Measurements from ENCODE around the gene CENPN. TPM values are rescaled to one million over a fixed set of nuclear protein-coding genes. Genes with fewer than 3 reads are reported as not detected.

The CENPN gene
- total RNA-seq, 5 donors from 2014 or later (not counting 1 experiment from before 2014, with no cell fraction given), result 1.3 to 9.0 (median 2.8) TPM

- ATAC-seq (replicated peaks in 1 of 4), result no peak
- Histone ChIP-seq H3K9me3 (no peaks in the 10 kb centered on the region), H3K36me3 (ENCODE audit: control insufficient read depth in 2 of 2, extremely low read depth in 1 of 2, insufficient read depth in 1 of 2, low read length in 1 of 2) (peaks cover 0 to 3% of the 10 kb centered on the region in 2 donors), H3K27ac (ENCODE audit: low read length) (peak overlapping the region; percentile 61), H3K27me3 (replicated peaks in 1 of 2; ENCODE audit: control insufficient read depth in 2 of 2, extremely low read depth in 1 of 2, insufficient read depth in 2 of 2, low read length in 1 of 2) (no peaks in the 10 kb centered on the region), H3K4me1 (ENCODE audit: control insufficient read depth in 1 of 2, extremely low read depth in 1 of 2, insufficient read depth in 2 of 2, low read length in 2 of 2) (peaks cover 5 to 10% of the 10 kb centered on the region in 2 experiments), H3K4me3 (ENCODE audit: control insufficient read depth in 1 of 2, extremely low read depth in 1 of 2, low read length in 1 of 2) (no peak overlapping the region)
- ChIA-PET POLR2A (interaction anchor here (0.6 to 0.7 kb wide), 2 partner anchors 33 to 79 kb away, joined by 3 read pairs; partner anchors contain the start of gene C16orf46 (in 1 of the 2)), CTCF (interaction anchor here (0.6 to 1.4 kb wide), 5 partner anchors 9 to 183 kb away, joined by 3 to 5 read pairs (median 4); partner anchors contain the start of genes ATMIN (in 1 of the 2), CENPN (in 1 of the 2) and CMC2 (in 1 of the 2))
- 83% methylated on average over 1 of the region's 7 CpGs for WGBS (ENCODE audit: insufficient coverage)
- Mint-ChIP-seq H3K9me3 (no peaks in the 10 kb centered on the region), H3K4me3 (peak overlapping the region; percentile 63 to 82 (median 80)), H3K27me3 (no peaks in the 10 kb centered on the region), H3K4me1 (peaks cover 66 to 95% (median 80%) of the 10 kb centered on the region in 3 donors), H3K27ac (peak overlapping the region; percentile 66 to 95), H3K36me3 (peaks cover 23% of the 10 kb centered on the region)
- DNase-seq, result no peak
These were observed 8.9 kb upstream of the CENPN start for GRCh38 chr16:80997964-80998620.

GRCh38 chr16:81000873-81001272 lies 6.1 kb upstream of the CENPN start:
- CTCF ChIA-PET, result interaction anchor here (0.6 to 2.6 kb wide), 3 partner anchors 34 to 77 kb away, joined by 3 to 6 read pairs (median 3); no protein-coding TSS in a partner anchor
- no peak overlapping the region for H3K27ac Mint-ChIP-seq
- no peak overlapping the region for H3K4me3 ChIP-seq (ENCODE audit: control insufficient read depth in 1 of 2, extremely low read depth in 1 of 2, low read length in 1 of 2)
- 100% methylated on average over 1 of the region's 3 CpGs for WGBS (ENCODE audit: insufficient coverage)
- POLR2A ChIA-PET, result no interaction called here
- H3K27me3 Mint-ChIP-seq, result no peaks in the 10 kb centered on the region
- DNase-seq (no peak), ATAC-seq (replicated peaks in 1 of 4) (no peak)
- no peak overlapping the region for H3K4me3 Mint-ChIP-seq
- H3K36me3 Mint-ChIP-seq, result peaks cover 13% of the 10 kb centered on the region
- peaks cover 19 to 25% of the 10 kb centered on the region in 2 experiments for H3K4me1 ChIP-seq (ENCODE audit: control insufficient read depth in 1 of 2, extremely low read depth in 1 of 2, insufficient read depth in 2 of 2, low read length in 2 of 2)
- no peaks in the 10 kb centered on the region for H3K36me3 ChIP-seq (ENCODE audit: control insufficient read depth in 2 of 2, extremely low read depth in 1 of 2, insufficient read depth in 1 of 2, low read length in 1 of 2)
- H3K27ac ChIP-seq (ENCODE audit: low read length), result no peak overlapping the region
- no peaks in the 10 kb centered on the region for H3K9me3 ChIP-seq
- peaks cover 72 to 92% (median 86%) of the 10 kb centered on the region in 3 donors for H3K4me1 Mint-ChIP-seq
- H3K27me3 ChIP-seq (replicated peaks in 1 of 2; ENCODE audit: control insufficient read depth in 2 of 2, extremely low read depth in 1 of 2, insufficient read depth in 2 of 2, low read length in 1 of 2), result no peaks in the 10 kb centered on the region
- no peaks in the 10 kb centered on the region for H3K9me3 Mint-ChIP-seq

- CTCF ChIA-PET, result interaction anchor here in 1 of 2 donors (0.9 to 2.6 kb wide), 3 partner anchors 34 to 75 kb away, joined by 4 to 6 read pairs (median 6); partner anchors contain the start of genes ATMIN and C16orf46
- no peaks in the 10 kb centered on the region for H3K27me3 Mint-ChIP-seq
- no peaks in the 10 kb centered on the region for H3K9me3 ChIP-seq
These were observed 5.7 kb upstream of the CENPN start for GRCh38 chr16:81001330-81001729.

GRCh38 chr16:81003064-81003463 lies 4.0 kb upstream of the CENPN start:
- CTCF ChIA-PET, result interaction anchor here in 1 of 2 donors (0.8 to 2.2 kb wide), 5 partner anchors 10 to 74 kb away, joined by 3 to 10 read pairs (median 6); partner anchors contain the start of genes ATMIN and C16orf46

More at GRCh38 chr16:81001330-81001729, 5.7 kb upstream of the CENPN start:
- Mint-ChIP-seq H3K9me3 (no peaks in the 10 kb centered on the region), H3K27ac (no peak overlapping the region), H3K4me3 (no peak overlapping the region), H3K4me1 (peaks cover 76 to 91% (median 87%) of the 10 kb centered on the region in 3 donors), H3K36me3 (peaks cover 13% of the 10 kb centered on the region)
- WGBS (ENCODE audit: insufficient coverage), result 100% methylated on average over 1 of the region's 5 CpGs
- DNase-seq (no peak), ATAC-seq (replicated peaks in 1 of 4) (no peak)
- no peak overlapping the region for H3K4me3 ChIP-seq (ENCODE audit: control insufficient read depth in 1 of 2, extremely low read depth in 1 of 2, low read length in 1 of 2)
- no peaks in the 10 kb centered on the region for H3K36me3 ChIP-seq (ENCODE audit: control insufficient read depth in 2 of 2, extremely low read depth in 1 of 2, insufficient read depth in 1 of 2, low read length in 1 of 2)
- H3K27me3 ChIP-seq (replicated peaks in 1 of 2; ENCODE audit: control insufficient read depth in 2 of 2, extremely low read depth in 1 of 2, insufficient read depth in 2 of 2, low read length in 1 of 2), result no peaks in the 10 kb centered on the region
- no peak overlapping the region for H3K27ac ChIP-seq (ENCODE audit: low read length)
- peaks cover 21 to 25% of the 10 kb centered on the region in 2 experiments for H3K4me1 ChIP-seq (ENCODE audit: control insufficient read depth in 1 of 2, extremely low read depth in 1 of 2, insufficient read depth in 2 of 2, low read length in 2 of 2)
- POLR2A ChIA-PET, result interaction anchor here in 1 of 2 donors (1.5 kb wide), 1 partner anchor 27 kb away, joined by 4 read pairs; no protein-coding TSS in a partner anchor

GRCh38 chr16:81003610-81004460 lies 3.2 kb upstream of the CENPN start:
- Mint-ChIP-seq H3K27me3 (no peaks in the 10 kb centered on the region), H3K4me3 (peak overlapping the region; percentile 68 to 88 (median 78)), H3K36me3 (peaks cover 13% of the 10 kb centered on the region), H3K9me3 (no peaks in the 10 kb centered on the region), H3K27ac (peak overlapping the region; percentile 82 to 93), H3K4me1 (peaks cover 63 to 75% (median 74%) of the 10 kb centered on the region in 3 donors)
- ATAC-seq (replicated peaks in 1 of 4) (no peak), DNase-seq (peak in 2 of 35 experiments; percentile 8 to 42)
- CTCF ChIA-PET, result interaction anchor here (0.5 to 2.2 kb wide), 24 partner anchors 7 to 91 kb away, joined by 3 to 10 read pairs (median 4); partner anchors contain the start of genes ATMIN (in 2 of the 2) and C16orf46 (in 1 of the 2)
- 58% methylated on average over 4 of the region's 11 CpGs for WGBS (ENCODE audit: insufficient coverage)
- peak overlapping the region; percentile 79 for H3K27ac ChIP-seq (ENCODE audit: low read length)
- H3K4me3 ChIP-seq (ENCODE audit: control insufficient read depth in 1 of 2, extremely low read depth in 1 of 2, low read length in 1 of 2), result peak overlapping the region in 1 of 2 donors; percentile 83
- H3K9me3 ChIP-seq, result no peaks in the 10 kb centered on the region
- no peaks in the 10 kb centered on the region for H3K27me3 ChIP-seq (replicated peaks in 1 of 2; ENCODE audit: control insufficient read depth in 2 of 2, extremely low read depth in 1 of 2, insufficient read depth in 2 of 2, low read length in 1 of 2)
- peaks cover 11 to 29% of the 10 kb centered on the region in 2 experiments for H3K4me1 ChIP-seq (ENCODE audit: control insufficient read depth in 1 of 2, extremely low read depth in 1 of 2, insufficient read depth in 2 of 2, low read length in 2 of 2)
- H3K36me3 ChIP-seq (ENCODE audit: control insufficient read depth in 2 of 2, extremely low read depth in 1 of 2, insufficient read depth in 1 of 2, low read length in 1 of 2), result no peaks in the 10 kb centered on the region
- POLR2A ChIA-PET, result interaction anchor here (0.6 to 0.7 kb wide), 3 partner anchors 10 to 1398 kb away, joined by 3 to 4 read pairs (median 3); no protein-coding TSS in a partner anchor

More at GRCh38 chr16:81003064-81003463, 4.0 kb upstream of the CENPN start:
- Histone ChIP-seq H3K36me3 (ENCODE audit: control insufficient read depth in 2 of 2, extremely low read depth in 1 of 2, insufficient read depth in 1 of 2, low read length in 1 of 2) (no peaks in the 10 kb centered on the region), H3K27ac (ENCODE audit: low read length) (peak overlapping the region; percentile 79), H3K27me3 (replicated peaks in 1 of 2; ENCODE audit: control insufficient read depth in 2 of 2, extremely low read depth in 1 of 2, insufficient read depth in 2 of 2, low read length in 1 of 2) (no peaks in the 10 kb centered on the region), H3K9me3 (no peaks in the 10 kb centered on the region), H3K4me1 (ENCODE audit: control insufficient read depth in 1 of 2, extremely low read depth in 1 of 2, insufficient read depth in 2 of 2, low read length in 2 of 2) (peaks cover 11 to 27% of the 10 kb centered on the region in 2 experiments), H3K4me3 (ENCODE audit: control insufficient read depth in 1 of 2, extremely low read depth in 1 of 2, low read length in 1 of 2) (no peak overlapping the region)
- POLR2A ChIA-PET, result interaction anchor here in 1 of 2 donors (1.5 kb wide), 1 partner anchor 28 kb away, joined by 4 read pairs; no protein-coding TSS in a partner anchor
- 71% methylated on average over 1 of the region's 4 CpGs for WGBS (ENCODE audit: insufficient coverage)
- Mint-ChIP-seq H3K4me3 (peak overlapping the region in 2 of 3 donors; percentile 78 to 88), H3K27me3 (no peaks in the 10 kb centered on the region), H3K4me1 (peaks cover 66 to 83% (median 76%) of the 10 kb centered on the region in 3 donors), H3K36me3 (peaks cover 13% of the 10 kb centered on the region), H3K27ac (peak overlapping the region; percentile 82 to 93), H3K9me3 (no peaks in the 10 kb centered on the region)
- ATAC-seq (replicated peaks in 1 of 4) (no peak), DNase-seq (no peak)

Measured in T-cell (primary cell).